PFSK-1 (cell line): ENCODE data around the gene PPP2CA.

Experiments used
- FOXP2 ChIP-seq: optimal IDR thresholded peaks from 2 replicates; pipeline ENCODE3; 2011; ENCODE audit warnings: borderline replicate concordance, control low read depth, inconsistent platforms; ENCODE audit not compliant: insufficient read depth; ENCODE audit errors: extremely low read length, extremely low read depth
- POLR2AphosphoS5 ChIP-seq: IDR thresholded peaks from 2 replicates; pipeline ENCODE4 v1.6.1; 2012; ENCODE audit warnings: low read depth, mild to moderate bottlenecking, control low read depth, low read length, moderate library complexity
- REST ChIP-seq, 2 experiments: IDR thresholded peaks; 2 replicates each; pipeline versions ENCODE4 v1.6.1 to v1.8.0; 2011 to 2012; ENCODE audit warnings: low read depth in 2 of 2, low read length in 2 of 2, control low read depth in 1 of 2, inconsistent platforms in 1 of 2, mild to moderate bottlenecking in 1 of 2, moderate library complexity in 1 of 2; ENCODE audit not compliant: insufficient read depth in 1 of 2
- SIN3A ChIP-seq: IDR thresholded peaks from 2 replicates; pipeline ENCODE4 v1.6.1; 2012; ENCODE audit warnings: mild to moderate bottlenecking, low read length, moderate library complexity, borderline replicate concordance; ENCODE audit not compliant: insufficient read depth
- TAF1 ChIP-seq: IDR thresholded peaks from 2 replicates; pipeline ENCODE4 v1.6.1; 2012; ENCODE audit warnings: low read length, control low read depth, borderline replicate concordance; ENCODE audit not compliant: insufficient read depth

The PPP2CA gene

GRCh38 chr5:134268019-134268601, 42.2 kb upstream of the PPP2CA start:
- TF ChIP-seq REST (IDR thresholded peaks at IDR 0.05; ENCODE audit: insufficient read depth in 1 of 2, low read depth in 2 of 2, low read length in 2 of 2) (no peak), SIN3A (no peak), TAF1 (no peak), POLR2AphosphoS5 (no peak), FOXP2 (no peak)

GRCh38 chr5:134267366-134268018, 41.6 kb upstream of the PPP2CA start:
- TF ChIP-seq POLR2AphosphoS5 (no peak), REST (IDR thresholded peaks at IDR 0.05; ENCODE audit: insufficient read depth in 1 of 2, low read depth in 2 of 2, low read length in 2 of 2) (no peak), SIN3A (no peak)

GRCh38 chr5:134263801-134264200, 37.9 kb upstream of the PPP2CA start:
- TF ChIP-seq FOXP2 (no peak), TAF1 (no peak), REST (IDR thresholded peaks at IDR 0.05; ENCODE audit: insufficient read depth in 1 of 2, low read depth in 2 of 2, low read length in 2 of 2) (no peak), SIN3A (no peak), POLR2AphosphoS5 (no peak)

- no peak for TF ChIP-seq SIN3A
- no peak for TF ChIP-seq TAF1
- TF ChIP-seq REST (IDR thresholded peaks at IDR 0.05; ENCODE audit: insufficient read depth in 1 of 2, low read depth in 2 of 2, low read length in 2 of 2) = no peak
- TF ChIP-seq POLR2AphosphoS5 = no peak
- TF ChIP-seq FOXP2 = no peak
These were observed 33.0 kb upstream of the PPP2CA start for GRCh38 chr5:134258896-134259295.

- TF ChIP-seq FOXP2 = no peak
These were observed 31.3 kb upstream of the PPP2CA start for GRCh38 chr5:134257176-134257575.
